NCI-H2081 (cell line): Measurements from ENCODE around the gene DNAH5.

ENCODE experiments used
- DNase-seq, 2 experiments: peaks; one replicate each; lab custom pipeline; 2025; lab: John Stamatoyannopoulos, UW

The DNAH5 gene

GRCh38 chr5:13943676-13944075 is 812 bp downstream of the DNAH5 start:
- DNase-seq, result no peak

DNA sequence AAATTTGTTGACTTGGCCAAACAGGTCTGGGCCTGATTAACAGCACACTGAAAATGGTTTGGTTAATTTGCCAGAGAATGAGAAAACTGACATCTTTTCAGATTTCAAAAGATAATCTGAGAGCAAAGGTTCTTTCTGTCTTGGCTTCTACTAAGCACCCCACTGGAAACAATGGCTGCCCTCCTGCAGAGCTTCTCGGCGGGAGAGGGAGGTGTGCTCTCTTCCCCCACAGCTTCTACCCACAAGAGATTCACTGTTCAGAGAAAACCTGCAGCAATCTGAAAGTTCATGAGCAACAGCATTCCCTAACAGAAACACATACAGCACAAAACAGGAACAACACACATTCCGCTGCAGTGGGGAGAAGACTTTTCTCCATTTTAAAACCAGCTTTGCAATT is 3.0 kb downstream of the DNAH5 start:
- no peak for DNase-seq

DNA sequence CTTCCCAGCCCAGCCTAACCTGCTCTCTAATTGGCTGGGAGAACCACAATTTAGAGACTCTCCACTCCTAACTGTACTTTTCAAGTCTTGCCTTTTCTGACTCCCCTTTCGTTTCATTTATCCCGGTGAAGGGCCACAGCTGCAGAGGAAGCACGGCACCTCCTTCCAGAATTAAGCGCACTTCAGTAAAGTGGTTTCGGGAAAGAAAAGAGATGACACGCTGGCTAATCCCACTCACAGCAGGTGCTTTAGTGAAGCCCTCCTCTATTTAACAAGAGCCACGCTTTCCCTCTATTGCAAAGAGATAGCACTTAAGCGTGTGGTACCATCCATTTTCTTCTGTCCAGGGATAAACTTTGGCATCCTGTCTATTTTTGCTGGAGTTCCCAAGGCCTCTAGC is 4.8 kb downstream of the DNAH5 start:
- DNase-seq, result no peak

DNA sequence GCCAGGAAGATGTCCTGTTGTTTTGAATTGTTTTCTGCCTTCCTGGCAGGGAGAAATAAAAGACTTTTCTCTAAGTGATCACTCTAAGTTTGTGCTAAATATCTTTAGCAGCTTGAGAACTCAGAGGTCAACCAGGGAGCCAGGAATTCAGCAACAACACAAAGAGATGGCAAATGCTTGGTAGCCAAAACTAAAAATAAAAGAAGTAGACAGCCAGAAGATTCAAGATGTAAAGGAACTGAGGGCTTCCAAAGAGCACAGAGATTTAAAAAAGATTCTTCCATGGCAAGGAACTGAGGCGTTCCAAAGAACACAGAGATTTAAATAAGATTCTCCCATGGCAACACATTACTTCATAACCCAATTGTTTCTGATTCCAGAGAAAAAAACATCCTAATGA is 9.6 kb downstream of the DNAH5 start:
- no peak for DNase-seq

- no peak for DNase-seq
These were observed 10.4 kb downstream of the DNAH5 start for GRCh38 chr5:13934125-13934524.

DNA sequence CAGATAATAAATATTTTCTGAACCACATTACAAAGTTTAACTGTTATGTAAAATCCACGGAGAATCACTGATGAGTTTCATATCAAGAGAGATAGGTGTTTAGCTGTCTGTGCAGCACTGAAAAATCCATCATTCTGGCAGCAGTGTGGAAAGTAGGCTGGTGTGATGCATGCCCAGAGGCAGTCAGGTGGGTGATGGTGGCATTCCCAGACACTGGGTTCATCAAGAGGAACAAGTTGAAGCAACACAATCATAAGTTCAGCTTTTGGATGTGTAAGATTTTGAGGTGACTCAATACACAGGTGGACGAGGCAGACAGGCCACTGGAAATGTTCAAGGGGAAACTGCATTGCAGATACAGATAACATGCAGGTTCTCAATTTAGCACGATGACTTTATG is 11.9 kb downstream of the DNAH5 start:
- no peak for DNase-seq

GRCh38 chr5:13932011-13932410 is 12.5 kb downstream of the DNAH5 start:
- no peak for DNase-seq

GRCh38 chr5:13930541-13931171 is 13.8 kb downstream of the DNAH5 start:
- DNase-seq, result peak; percentile 49 to 64

DNA sequence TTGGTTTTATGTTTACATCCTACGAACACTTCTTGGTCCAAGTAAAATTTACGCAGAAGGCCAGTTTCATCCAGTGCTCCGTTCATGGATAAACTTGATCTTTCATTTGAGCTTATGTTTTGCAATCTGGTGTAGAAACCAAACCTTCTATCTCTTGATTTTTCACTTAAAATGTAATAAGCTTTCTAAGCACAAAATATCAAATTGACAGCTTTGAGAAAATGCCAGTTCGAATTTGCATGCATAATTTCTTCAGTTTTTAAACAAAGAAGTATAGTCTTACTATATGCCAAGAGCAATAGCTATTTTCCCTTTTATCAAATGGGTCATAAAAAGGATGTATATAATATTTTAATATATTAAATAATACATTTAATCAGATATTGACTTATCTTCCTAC is 17.8 kb downstream of the DNAH5 start:
- no peak for DNase-seq

GRCh38 chr5:13921578-13921977 is 22.9 kb downstream of the DNAH5 start:
- DNase-seq, result no peak

DNA sequence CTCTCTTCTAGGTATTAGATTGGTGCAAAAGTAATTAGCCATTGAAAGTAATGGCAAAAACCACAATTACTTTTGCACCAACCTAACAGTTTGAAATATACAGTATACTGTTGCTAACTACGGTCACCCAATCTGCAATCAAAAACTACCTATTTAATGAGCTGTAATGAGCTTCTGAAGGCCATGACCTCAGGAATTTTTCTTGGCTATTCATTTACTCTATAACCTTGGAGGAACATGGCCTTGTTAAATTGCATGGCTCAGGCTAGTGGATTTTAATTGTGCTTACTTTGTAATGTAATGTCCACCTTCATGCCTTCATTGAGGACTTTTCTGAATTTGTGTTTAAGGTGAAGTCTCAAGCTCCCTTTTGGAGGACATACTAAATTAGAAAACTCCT is 24.7 kb downstream of the DNAH5 start:
- no peak for DNase-seq

DNA sequence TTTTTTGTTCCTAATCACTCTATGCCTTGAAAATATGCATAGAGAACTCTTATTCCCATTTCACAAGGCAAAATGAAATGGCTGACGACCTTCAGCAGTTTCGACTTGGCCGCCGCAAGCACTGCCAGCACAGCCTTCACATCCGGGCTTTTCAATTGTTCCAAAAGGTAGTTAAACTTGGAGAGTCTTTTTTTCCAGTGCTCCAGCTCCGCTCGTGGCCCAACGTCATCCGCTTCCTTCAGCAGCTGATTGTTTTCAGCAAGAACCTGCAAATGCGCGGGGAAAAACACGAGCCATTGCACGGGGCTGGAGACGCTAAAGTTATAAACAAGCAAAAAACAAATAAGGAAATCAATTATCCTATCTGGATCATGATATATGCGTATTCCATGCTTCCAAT is 25.4 kb downstream of the DNAH5 start:
- DNase-seq, result no peak

- DNase-seq, result no peak
These were observed 27.4 kb downstream of the DNAH5 start for GRCh38 chr5:13917061-13917460.

GRCh38 chr5:13913962-13914361 is 30.5 kb downstream of the DNAH5 start:
- no peak for DNase-seq

- DNase-seq, result no peak
These were observed 33.7 kb downstream of the DNAH5 start for GRCh38 chr5:13910637-13911288.

DNA sequence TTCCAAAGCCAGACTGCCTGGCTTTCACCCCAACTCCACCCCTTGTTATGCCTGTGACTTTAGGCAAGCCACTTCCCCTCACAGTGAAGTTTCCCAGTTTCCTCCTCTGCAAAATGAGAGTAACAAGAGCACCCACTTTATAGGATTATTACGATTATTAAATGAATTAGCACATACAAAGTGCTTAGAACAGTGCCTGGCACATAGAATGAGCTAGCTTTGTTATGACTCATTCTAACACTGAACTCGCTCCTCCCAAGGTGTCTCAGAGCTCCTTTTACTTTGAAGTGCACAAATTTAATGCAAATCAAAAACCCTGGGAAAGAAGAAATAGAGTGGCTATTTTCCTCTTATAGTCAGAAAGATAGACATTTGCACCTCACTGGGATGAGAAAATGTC is 34.3 kb downstream of the DNAH5 start:
- DNase-seq, result no peak

DNA sequence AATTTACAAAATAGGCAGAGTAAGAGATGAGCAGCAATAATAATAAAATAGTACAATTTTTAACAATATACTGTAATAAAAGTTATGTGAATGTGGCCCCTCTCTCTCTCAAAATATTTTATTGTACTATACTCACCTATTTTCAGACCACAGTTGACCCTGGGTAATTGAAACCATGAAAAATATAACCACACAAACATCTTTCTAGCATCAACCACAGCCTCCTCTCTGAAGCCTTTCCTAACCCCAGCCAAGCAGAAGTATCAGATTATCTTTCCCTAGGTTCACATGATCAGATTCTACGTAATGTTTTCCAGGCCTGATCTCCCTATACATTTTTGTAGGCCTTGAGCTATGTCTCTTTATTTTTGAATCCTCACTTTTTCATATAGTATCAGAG is 35.2 kb downstream of the DNAH5 start:
- no peak for DNase-seq

GRCh38 chr5:13898569-13898968 is 45.9 kb downstream of the DNAH5 start:
- DNase-seq, result no peak

GRCh38 chr5:13878357-13878756 is 66.1 kb downstream of the DNAH5 start:
- DNase-seq, result no peak

- no peak for DNase-seq
These were observed 77.7 kb downstream of the DNAH5 start for GRCh38 chr5:13866792-13867191.

- DNase-seq, result peak in 1 of 2 experiments; percentile 25
These were observed 79.2 kb downstream of the DNAH5 start for GRCh38 chr5:13865312-13865711.

DNA sequence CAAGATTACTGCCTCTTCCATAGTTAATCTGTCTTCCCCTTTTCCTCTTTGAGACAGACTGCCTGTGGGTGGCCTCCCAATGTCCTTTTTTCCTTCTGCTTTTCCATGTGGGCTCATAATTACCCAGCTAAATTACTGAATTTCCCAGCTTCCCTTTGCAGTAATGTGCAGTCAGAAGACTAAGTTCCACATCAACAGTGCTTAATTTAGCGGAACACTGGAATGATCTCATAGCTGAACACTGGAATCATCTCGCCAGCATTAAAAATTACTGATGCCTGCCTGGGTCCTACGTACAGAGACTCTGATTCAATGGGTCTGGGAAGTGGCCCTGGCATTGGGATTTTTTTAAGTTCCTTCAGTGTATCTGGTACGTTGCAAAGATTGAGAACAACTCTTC is 84.3 kb downstream of the DNAH5 start:
- DNase-seq, result peak in 1 of 2 experiments; percentile 35

DNA sequence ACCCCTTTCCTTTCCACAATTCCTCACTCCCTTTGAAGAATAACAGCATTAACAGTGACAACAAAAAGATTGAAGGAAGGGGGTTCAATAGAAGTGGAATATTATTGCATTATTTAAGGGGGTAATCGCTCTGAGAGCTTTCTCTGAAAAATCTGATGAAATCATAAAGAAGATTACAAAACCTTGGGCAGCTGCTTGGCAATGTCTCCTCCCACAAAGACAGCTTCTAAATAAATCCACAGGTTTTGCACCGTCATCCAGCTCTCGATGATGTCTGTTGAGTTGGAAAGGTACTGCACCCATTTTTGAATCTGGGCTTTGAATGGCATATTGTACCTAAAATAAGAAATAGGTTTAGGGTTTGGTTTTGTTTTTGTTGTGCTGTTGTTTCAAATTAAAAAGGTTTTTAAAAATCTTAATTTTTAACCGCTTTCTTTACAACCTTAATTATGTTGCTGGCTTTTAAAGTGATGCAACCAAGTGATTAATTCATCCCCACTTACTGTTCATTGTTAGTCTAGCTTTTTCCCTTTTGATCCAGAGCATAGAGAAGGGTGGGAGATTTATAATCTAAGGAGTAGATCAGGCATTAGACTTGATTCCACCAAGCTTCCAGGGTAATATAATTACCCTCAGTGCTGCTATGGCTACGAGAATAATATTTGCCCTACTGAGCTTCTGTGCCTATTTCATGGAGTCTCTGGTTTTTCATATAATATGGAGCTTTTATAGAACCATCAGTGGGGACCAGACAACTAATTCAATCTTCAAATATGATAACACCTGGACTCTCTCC is 85.0 kb downstream of the DNAH5 start:
- peak in 1 of 2 experiments; percentile 20 for DNase-seq
